Body of pancreas (tissue), 4 donors: ENCODE results near the gene ANKRD17. TPM values are rescaled to one million over a fixed set of nuclear protein-coding genes. Genes with fewer than 3 reads are reported as not detected.

Source experiments
- ATAC-seq: fragments of 150-250 bp; one replicate; pipeline ENCODE4 v1.9.1; 2016
- DNase-seq, 4 donors: peaks; one replicate each; pipeline ENCODE4 v3.0.0-alpha.2; 2019
- H3K27ac ChIP-seq, 4 donors: fragments of 200-600 bp; sonication (generic); 1 replicate in 3 of 4; 2 replicates in 1 of 4; pipeline versions ENCODE4 v1.5.1 to v1.6.1; 2016 to 2019; ENCODE audit warnings: mild to moderate bottlenecking in 1 of 4, mixed read lengths in 1 of 4, moderate library complexity in 1 of 4
- H3K27me3 ChIP-seq, 2 donors: fragments of 200-600 bp; sonication (generic); one replicate each; pipeline ENCODE4 v1.6.0; 2016; ENCODE audit warnings: mild to moderate bottlenecking in 1 of 2
- H3K36me3 ChIP-seq, 2 donors: fragments of 200-600 bp; sonication (generic); replicated peaks in 1 of 2; 2 replicates each; pipeline ENCODE4 v1.5.1; 2016; ENCODE audit warnings: low read depth in 2 of 2; ENCODE audit not compliant: insufficient read depth in 1 of 2
- H3K4me1 ChIP-seq: fragments of 200-600 bp; sonication (generic); one replicate; pipeline ENCODE4 v1.6.0; 2016
- H3K4me3 ChIP-seq, 2 donors: fragments of 200-600 bp; sonication (generic); 1 replicate in 1 of 2; 2 replicates in 1 of 2; pipeline ENCODE4 v1.5.1; 2016 to 2019
- H3K9me3 ChIP-seq, 3 donors: fragments of 200-600 bp; sonication (generic); 1 replicate in 2 of 3; 2 replicates in 1 of 3; pipeline ENCODE4 v1.5.1; 2016
- POLR2A ChIP-seq, 3 donors: fragments of 450-650 bp; IDR thresholded peaks; one replicate each; pipeline ENCODE4 v1.6.1; 2016; ENCODE audit warnings: antibody characterized with exemption in 3 of 3, mild to moderate bottlenecking in 2 of 3
- WGBS, 2 donors: methylation state at CpG; one replicate each; pipeline ENCODE4 v1.1.5; 2017; 5-methylcytosine and 5-hydroxymethylcytosine counted together
- intact Hi-C: fragments of 100-400 bp; cut with DNase I; formaldehyde crosslinking; loops from one replicate; pipeline ENCODE4 v1.15.1; 2023
- total RNA-seq, 2 donors: library from RNA; depleted of rRNA; stranded (reverse); fragments of >200 nt; gene quantifications; one replicate each; pipeline ENCODE4 v1.1.0, GENCODE V29; 2016
- TF ChIP-seq, protein P1 (sequence below), 7 experiments: fragments of 450-650 bp in 4 of 7; fragments of 200-600 bp in 3 of 7; sonication (generic) in 3 of 7; IDR thresholded peaks; one replicate each; pipeline ENCODE4 v1.5.1; 2016 to 2019; ENCODE audit warnings: antibody characterized with exemption in 7 of 7

The ANKRD17 gene
- total RNA-seq, 2 donors from 2014 or later, result 32.4 to 36.3 TPM

DNA sequence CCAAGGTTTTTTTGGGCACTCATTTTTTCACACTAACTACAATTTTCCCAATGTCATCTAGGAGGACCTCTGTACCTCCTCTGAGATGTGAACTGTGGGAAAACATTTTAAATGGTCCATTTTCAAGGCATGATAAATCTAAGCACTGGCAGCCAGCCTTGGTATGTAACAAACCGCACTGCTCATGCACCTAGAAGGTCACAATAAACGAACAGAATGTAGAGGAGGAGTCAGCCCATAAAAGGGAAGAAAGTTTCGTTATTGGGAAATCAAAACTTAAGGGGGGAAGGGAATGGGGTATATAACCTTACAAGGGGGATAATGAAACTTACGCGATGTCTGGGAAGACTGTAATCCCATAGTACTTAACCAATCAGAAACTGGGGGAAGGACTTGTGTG is 205.5 kb downstream of the ANKRD17 start:
- Histone ChIP-seq H3K27me3 (no peaks in the 10 kb centered on the region), H3K27ac (no peak overlapping the region), H3K9me3 (no peaks in the 10 kb centered on the region), H3K4me3 (no peak overlapping the region), H3K4me1 (no peaks in the 10 kb centered on the region), H3K36me3 (peaks cover 5 to 11% of the 10 kb centered on the region in 2 donors)
- no peak for ATAC-seq
- DNase-seq, result no peak
- 81 to 82% methylated on average over 5 of the region's 5 CpGs for WGBS, 2 donors
- TF ChIP-seq POLR2A (IDR thresholded peaks at IDR 0.05), result no peak
- TF ChIP-seq, protein P1, sequence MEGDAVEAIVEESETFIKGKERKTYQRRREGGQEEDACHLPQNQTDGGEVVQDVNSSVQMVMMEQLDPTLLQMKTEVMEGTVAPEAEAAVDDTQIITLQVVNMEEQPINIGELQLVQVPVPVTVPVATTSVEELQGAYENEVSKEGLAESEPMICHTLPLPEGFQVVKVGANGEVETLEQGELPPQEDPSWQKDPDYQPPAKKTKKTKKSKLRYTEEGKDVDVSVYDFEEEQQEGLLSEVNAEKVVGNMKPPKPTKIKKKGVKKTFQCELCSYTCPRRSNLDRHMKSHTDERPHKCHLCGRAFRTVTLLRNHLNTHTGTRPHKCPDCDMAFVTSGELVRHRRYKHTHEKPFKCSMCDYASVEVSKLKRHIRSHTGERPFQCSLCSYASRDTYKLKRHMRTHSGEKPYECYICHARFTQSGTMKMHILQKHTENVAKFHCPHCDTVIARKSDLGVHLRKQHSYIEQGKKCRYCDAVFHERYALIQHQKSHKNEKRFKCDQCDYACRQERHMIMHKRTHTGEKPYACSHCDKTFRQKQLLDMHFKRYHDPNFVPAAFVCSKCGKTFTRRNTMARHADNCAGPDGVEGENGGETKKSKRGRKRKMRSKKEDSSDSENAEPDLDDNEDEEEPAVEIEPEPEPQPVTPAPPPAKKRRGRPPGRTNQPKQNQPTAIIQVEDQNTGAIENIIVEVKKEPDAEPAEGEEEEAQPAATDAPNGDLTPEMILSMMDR (IDR thresholded peaks at IDR 0.05), result no peak
- intact Hi-C loops, result no loop called here

DNA sequence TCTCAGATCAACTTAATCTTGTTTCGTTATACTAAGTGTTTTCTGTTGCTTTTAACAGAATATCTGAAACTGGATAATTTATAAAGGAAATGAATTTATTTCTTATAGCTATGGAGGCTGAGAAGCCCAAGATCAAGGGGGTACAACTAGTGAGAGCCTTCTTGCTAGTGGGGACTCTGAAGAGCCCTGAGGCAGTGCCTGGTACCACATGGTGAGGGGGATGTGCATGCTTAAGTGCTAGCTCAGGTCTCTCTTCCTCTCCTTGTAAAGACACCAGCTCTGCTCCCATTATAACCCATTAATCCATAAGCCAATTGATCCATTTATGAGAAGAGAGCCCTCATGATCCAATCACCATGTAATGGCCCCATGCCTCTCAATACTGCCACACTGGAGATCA is 207.0 kb downstream of the ANKRD17 start:
- no peak overlapping the region for H3K4me3 ChIP-seq
- no peaks in the 10 kb centered on the region for H3K4me1 ChIP-seq
- no peak overlapping the region for H3K27ac ChIP-seq
- no peaks in the 10 kb centered on the region for H3K27me3 ChIP-seq
- DNase-seq (no peak), ATAC-seq (no peak)
- 96 to 100% methylated on average over 1 of the region's 1 CpG for WGBS, 2 donors
- H3K36me3 ChIP-seq, result no peaks in the 10 kb centered on the region
- intact Hi-C loops, result no loop called here
- H3K9me3 ChIP-seq, result no peaks in the 10 kb centered on the region
- TF ChIP-seq, protein P1 (IDR thresholded peaks at IDR 0.05), result no peak
- TF ChIP-seq POLR2A (IDR thresholded peaks at IDR 0.05), result no peak

DNA sequence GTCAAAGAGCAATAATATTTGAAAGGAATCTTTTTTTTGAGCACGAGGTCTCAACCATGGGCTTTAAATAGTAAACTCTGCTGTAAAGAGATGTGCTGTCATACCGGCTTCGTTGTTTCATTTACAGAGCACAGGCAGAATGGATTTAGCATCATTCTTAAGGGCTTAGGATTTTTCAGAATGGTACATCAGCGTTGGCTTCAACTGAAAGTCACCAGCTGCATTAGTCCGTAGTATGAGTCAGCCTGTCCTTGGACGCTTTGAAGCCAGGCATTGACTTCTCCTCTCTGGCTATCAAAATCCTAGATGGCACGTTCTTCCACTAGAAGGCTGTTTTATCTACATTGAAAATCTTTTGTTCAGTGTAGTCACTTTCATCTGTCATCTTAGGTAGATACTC is 212.7 kb downstream of the ANKRD17 start:
- TF ChIP-seq, protein P1 (IDR thresholded peaks at IDR 0.05), result no peak
- TF ChIP-seq POLR2A (IDR thresholded peaks at IDR 0.05), result no peak
- no peaks in the 10 kb centered on the region for H3K27me3 ChIP-seq
- DNase-seq (no peak), ATAC-seq (no peak)
- no peaks in the 10 kb centered on the region for H3K36me3 ChIP-seq
- no peak overlapping the region for H3K27ac ChIP-seq
- 81 to 88% methylated on average over 7 of the region's 7 CpGs for WGBS, 2 donors
- intact Hi-C loops, result no loop called here
- no peaks in the 10 kb centered on the region for H3K4me1 ChIP-seq
- no peak overlapping the region for H3K4me3 ChIP-seq
- no peaks in the 10 kb centered on the region for H3K9me3 ChIP-seq

DNA sequence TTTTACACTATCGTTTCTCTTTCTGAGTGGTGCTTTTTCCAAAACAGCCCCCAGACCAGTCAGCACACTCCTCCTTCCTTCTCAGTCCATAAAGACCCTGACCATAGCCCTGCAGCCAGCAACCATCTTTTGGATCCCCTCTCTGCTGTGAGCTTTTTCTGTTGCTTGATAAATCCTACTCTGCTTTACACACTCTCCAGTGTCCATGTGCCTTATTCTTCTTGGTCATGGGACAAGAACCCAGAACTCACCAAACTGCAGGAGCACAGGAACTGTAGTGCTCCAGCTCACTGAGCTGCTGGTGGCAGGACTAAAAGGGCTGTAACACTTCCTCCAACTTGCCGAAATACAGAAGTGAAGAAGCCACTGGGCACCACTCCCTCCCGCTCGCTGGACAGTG is 221.5 kb downstream of the ANKRD17 start:
- Histone ChIP-seq H3K4me3 (no peak overlapping the region), H3K9me3 (peaks cover 0 to 13% (median 0%) of the 10 kb centered on the region in 3 donors), H3K27ac (no peak overlapping the region), H3K27me3 (no peaks in the 10 kb centered on the region), H3K36me3 (no peaks in the 10 kb centered on the region), H3K4me1 (no peaks in the 10 kb centered on the region)
- ATAC-seq (no peak), DNase-seq (no peak)
- TF ChIP-seq POLR2A (IDR thresholded peaks at IDR 0.05), result no peak
- TF ChIP-seq, protein P1 (IDR thresholded peaks at IDR 0.05), result no peak
- intact Hi-C loops, result no loop called here
- 86 to 93% methylated on average over 4 of the region's 4 CpGs for WGBS, 2 donors

DNA sequence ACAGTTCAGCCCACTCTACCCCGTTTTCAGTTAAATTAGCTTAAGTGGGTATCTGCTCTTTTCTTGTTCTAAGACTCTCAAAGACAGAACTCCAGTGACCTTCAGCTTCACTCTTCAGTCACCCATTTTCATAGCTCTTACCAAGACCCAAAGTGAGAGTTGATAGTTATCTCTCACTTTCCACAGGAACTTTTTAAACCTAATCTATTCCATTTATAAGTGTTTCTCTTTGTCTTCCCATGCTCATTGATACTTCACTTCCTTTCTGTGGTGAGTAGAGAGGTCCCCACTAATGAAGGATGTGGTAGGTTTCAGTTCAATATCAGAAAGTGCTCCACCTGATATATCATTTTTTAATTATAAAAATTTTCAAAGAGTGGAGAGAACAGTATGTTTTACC is 222.5 kb downstream of the ANKRD17 start:
- H3K27me3 ChIP-seq, result no peaks in the 10 kb centered on the region
- H3K4me3 ChIP-seq, result no peak overlapping the region
- intact Hi-C loops, result no loop called here
- ATAC-seq, result no peak
- no peak for DNase-seq
- no peak overlapping the region for H3K27ac ChIP-seq
- no peaks in the 10 kb centered on the region for H3K4me1 ChIP-seq
- peaks cover 0 to 13% (median 0%) of the 10 kb centered on the region in 3 donors for H3K9me3 ChIP-seq
- no peaks in the 10 kb centered on the region for H3K36me3 ChIP-seq
- 67 to 91% methylated on average over 1 of the region's 1 CpG for WGBS, 2 donors
- TF ChIP-seq, protein P1 (IDR thresholded peaks at IDR 0.05), result no peak
- no peak for TF ChIP-seq POLR2A (IDR thresholded peaks at IDR 0.05)
